ENCODE data around the gene TXNDC16.
"Not testable (repeated sequence)": the region's sequence is repeated elsewhere in the genome, so short reads cannot be mapped to it uniquely, and the experiment has no call there.

Gene TXNDC16

GRCh38 chr14:52589646-52590045 lies 37.3 kb upstream of the TXNDC16 start:
- TF ChIP-seq CTCF (IDR thresholded peaks at IDR 0.05), result no peak
- no peak overlapping the region for H3K27ac ChIP-seq
- H3K4me3 ChIP-seq, result no peak overlapping the region
- DNase-seq (ENCODE audit: low spot score), result no peak

- no peak for DNase-seq (ENCODE audit: low spot score)
- TF ChIP-seq CTCF (IDR thresholded peaks at IDR 0.05), result no peak
- Histone ChIP-seq H3K4me3 (no peak overlapping the region), H3K27ac (no peak overlapping the region)
Observed at GRCh38 chr14:52583544-52583943, 31.2 kb upstream of the TXNDC16 start.

- no peak for DNase-seq (ENCODE audit: low spot score)
- no peak for TF ChIP-seq CTCF (IDR thresholded peaks at IDR 0.05)
- Histone ChIP-seq H3K27ac (no peak overlapping the region), H3K4me3 (no peak overlapping the region)
Observed at GRCh38 chr14:52575858-52576257, 23.6 kb upstream of the TXNDC16 start.

- H3K4me3 ChIP-seq; H3K27ac ChIP-seq; DNase-seq (ENCODE audit: low spot score): not testable (repeated sequence)
Observed at GRCh38 chr14:52568454-52568853, 16.1 kb upstream of the TXNDC16 start.

GRCh38 chr14:52563120-52563519 lies 10.8 kb upstream of the TXNDC16 start:
- TF ChIP-seq CTCF (IDR thresholded peaks at IDR 0.05), result no peak
- no peak for DNase-seq (ENCODE audit: low spot score)
- Histone ChIP-seq H3K4me3 (no peak overlapping the region), H3K27ac (no peak overlapping the region)

GRCh38 chr14:52558688-52559087 lies 6.4 kb upstream of the TXNDC16 start:
- no peak for DNase-seq (ENCODE audit: low spot score)
- TF ChIP-seq CTCF (IDR thresholded peaks at IDR 0.05), result no peak
- no peak overlapping the region for H3K27ac ChIP-seq
- H3K4me3 ChIP-seq, result no peak overlapping the region

- peak; percentile 86 for DNase-seq (ENCODE audit: low spot score)
- peak overlapping the region; percentile 74 for H3K4me3 ChIP-seq
- peak overlapping the region; percentile 75 to 89 for H3K27ac ChIP-seq
- TF ChIP-seq CTCF (IDR thresholded peaks at IDR 0.05), result no peak
Observed at GRCh38 chr14:52553671-52554575, 1.6 kb upstream of the TXNDC16 start.
